GM21390 (cell line): Measurements from ENCODE around the gene TMEM26.

Experiments used
- ATAC-seq: cut with Tn5 transposase; IDR thresholded peaks from one replicate; pipeline ENCODE4 v1.9.1; 2021; ENCODE audit not compliant: unreplicated experiment

The TMEM26 gene

DNA sequence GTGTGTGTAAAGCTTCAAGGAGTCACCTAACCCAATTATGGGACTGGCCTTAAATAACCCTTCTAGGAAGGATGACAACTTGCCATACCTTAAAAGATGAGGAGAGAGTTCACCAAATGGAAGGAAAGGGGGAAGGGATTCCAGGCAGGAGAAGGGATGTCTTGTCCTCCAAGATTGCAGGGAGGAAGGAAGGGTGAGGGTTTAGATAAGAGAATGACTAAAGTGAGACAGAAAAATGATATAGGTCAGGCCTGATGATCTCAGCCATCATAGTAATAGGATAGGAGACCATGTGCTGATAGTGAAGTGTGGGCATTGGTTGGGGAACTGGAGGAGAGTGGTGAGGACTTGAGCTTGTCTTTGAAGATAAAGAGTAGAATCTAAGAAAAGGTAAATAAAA is 7.7 kb upstream of the TMEM26 start:
- ATAC-seq, result no peak

DNA sequence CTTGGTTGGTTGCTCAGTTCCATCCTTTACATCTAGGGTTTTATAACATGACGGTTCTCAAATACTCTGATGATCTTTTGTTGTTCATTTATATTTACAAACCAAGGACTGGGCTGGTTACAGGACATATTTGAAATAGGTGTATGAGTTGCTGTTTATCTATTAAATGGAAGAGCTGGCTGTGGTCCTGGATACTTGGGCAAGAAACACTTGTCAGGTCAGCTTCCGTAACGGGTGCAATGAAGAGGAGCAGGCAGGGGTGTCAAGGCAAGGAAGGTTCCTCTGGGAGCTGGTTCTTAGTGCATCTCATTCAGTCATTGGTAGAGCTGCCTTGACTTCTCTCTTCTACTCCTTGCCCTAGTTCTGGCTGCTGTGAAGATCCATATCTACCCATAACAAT is 4.8 kb upstream of the TMEM26 start:
- no peak for ATAC-seq

GRCh38 chr10:61456095-61456789 is 3.1 kb upstream of the TMEM26 start:
- ATAC-seq, result no peak

DNA sequence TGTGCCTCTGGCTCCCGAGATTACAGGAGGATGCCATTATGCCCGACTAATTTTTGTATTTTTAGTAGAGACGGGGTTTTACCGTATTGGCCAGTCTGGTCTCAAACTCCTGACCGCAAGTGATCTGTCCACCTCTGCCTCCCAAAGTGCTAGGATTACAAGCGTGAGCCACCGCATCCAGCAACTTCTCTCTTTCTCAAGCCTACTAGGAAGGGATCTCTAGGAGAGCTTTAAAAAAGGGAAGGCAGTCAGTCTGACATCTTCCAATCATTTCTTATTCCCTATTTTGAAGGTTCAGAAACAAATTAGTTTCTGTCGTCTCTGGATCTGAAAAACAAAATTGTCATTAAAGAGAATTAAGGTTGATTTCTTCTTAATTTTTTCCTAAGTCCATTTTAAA is 2.5 kb upstream of the TMEM26 start:
- no peak for ATAC-seq

GRCh38 chr10:61454541-61454940 is 1.4 kb upstream of the TMEM26 start:
- ATAC-seq, result no peak

DNA sequence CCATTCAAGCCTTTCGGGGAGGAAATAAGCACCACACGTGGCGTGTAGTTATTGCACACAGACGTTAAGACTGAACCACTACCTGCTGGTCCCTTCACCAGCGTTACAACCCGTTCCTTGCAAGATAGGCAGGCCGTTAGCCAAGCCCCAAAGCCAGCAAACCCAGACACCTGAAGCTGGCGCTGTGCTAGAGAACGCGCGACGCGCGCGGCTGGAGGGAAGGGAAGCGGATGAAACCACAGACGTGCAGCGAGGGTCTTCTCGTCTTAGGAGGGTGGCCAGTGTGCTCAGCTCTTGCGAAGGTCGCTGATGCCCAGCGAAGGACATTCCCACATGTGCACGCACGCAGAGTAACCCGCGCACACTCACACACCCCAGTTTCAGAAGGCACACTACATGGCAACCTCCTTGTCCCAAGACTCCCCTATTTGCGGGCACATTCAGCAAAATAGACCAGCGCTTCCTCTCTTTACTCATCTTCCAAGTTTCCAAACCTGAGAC is 980 bp downstream of the TMEM26 start:
- no peak for ATAC-seq

GRCh38 chr10:61451357-61451756 is 1.8 kb downstream of the TMEM26 start:
- no peak for ATAC-seq

- ATAC-seq, result no peak
Measured at GRCh38 chr10:61448841-61449600, 4.2 kb downstream of the TMEM26 start.

GRCh38 chr10:61448091-61448490 is 5.1 kb downstream of the TMEM26 start:
- ATAC-seq, result no peak

DNA sequence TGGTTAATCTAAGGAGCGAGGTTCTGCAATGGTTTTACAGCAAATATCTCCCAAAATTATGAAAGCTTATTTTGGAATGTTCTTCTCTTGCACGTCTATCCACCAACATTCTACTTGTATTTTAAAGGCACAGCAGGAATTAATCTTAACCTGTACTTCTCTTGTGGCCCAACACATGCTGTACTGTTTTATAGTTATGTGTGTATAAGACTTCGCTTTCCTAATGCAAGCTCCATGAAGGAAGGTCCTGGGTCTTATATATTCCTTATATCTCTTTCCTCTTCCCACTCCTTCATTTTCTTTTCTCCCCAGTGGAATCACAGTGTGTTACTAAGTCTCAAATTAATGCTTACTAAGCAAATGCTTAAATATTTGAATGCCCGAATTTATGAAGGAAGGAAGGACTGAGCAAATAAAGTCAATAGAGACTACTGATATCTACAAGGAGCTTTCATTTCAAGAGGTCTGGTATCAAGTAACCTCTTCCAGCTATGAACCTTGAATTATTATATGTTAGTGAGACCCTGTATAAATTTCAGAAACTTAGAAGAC is 14.0 kb downstream of the TMEM26 start:
- ATAC-seq, result no peak

DNA sequence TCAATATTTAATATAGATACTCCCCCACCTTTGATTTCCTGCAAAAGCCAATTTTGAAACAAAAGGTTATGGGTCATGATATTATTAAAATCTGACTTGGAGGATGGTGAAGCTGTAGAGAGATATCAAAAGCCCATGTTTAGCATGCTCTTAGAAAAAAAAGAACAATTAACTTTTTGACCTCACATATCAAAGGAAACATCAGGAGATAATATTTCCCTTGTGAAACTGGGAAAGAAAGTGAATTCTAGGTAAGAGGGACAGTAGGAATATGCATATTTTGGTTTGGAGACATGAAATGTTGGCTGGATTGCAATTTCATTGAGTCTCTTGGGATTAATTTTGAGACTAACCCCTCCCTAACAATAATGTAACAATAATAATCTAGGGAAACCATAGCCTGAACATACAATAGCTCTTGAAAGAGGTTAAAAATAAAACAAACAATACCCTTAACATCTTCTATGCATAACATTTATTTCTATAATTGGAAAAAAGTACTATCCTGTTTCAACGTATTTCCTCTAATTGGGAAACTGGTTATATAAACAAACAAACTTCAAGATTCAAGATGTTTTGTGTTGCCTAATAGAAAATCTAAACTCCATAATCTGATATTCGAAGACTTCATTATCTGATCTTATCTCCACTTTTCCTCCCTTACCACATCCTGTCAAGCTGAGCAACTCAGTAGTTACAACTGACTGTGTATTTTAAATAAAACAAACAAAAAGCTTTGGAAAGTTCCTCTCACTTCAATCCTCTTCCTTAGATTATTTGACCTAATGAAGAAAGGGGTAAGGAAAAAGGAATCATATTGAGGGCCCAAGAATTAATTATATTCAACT is 14.8 kb downstream of the TMEM26 start:
- no peak for ATAC-seq

- ATAC-seq, result no peak
Measured at GRCh38 chr10:61423178-61423577, 30.0 kb downstream of the TMEM26 start.

DNA sequence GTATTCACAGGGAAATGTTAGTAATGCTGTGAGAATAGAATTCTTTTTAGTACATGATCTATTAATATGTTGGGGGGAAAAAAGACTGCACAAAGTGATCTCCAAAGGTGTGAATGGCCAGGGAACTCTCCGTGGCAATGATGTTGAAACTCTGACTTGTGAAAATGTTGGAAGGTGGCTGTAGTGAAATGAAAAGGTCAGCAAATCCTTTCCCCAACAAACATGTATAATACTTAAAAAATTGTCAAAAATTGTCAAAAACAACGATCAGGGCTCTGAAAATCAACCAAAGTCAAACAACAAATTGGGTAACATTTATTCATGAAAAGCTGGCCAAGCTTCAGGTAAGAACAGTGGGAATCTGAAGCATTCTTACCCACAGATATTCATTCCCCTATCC is 35.5 kb downstream of the TMEM26 start:
- no peak for ATAC-seq

- no peak for ATAC-seq
Measured at GRCh38 chr10:61415824-61416223, 37.4 kb downstream of the TMEM26 start.

GRCh38 chr10:61411706-61412105 is 41.5 kb downstream of the TMEM26 start:
- no peak for ATAC-seq

- no peak for ATAC-seq
Measured at GRCh38 chr10:61410353-61411070, 42.7 kb downstream of the TMEM26 start.

GRCh38 chr10:61409157-61409556 is 44.0 kb downstream of the TMEM26 start:
- ATAC-seq, result no peak

- no peak for ATAC-seq
Measured at GRCh38 chr10:61408105-61408504, 45.1 kb downstream of the TMEM26 start.

DNA sequence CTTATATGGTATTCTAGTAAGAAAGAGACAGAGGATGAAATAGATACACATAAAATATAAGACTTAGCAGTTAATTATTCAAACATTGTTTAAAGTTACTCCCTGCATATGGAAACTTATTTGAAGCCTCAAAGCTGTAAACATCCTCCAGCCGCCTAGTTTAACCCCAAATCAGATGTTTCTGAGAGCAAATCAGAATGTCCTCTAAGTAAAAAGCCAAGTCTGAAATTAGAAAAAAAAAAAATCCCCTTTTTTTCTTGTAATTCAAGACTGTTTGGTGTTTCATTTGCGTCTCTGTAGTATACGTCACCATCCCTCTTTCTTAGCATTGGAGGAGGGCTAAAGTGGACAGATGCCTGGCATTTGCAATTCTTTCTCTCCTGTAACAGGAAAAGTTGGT is 46.4 kb downstream of the TMEM26 start:
- no peak for ATAC-seq

- no peak for ATAC-seq
Measured at GRCh38 chr10:61406242-61406641, 46.9 kb downstream of the TMEM26 start.

GRCh38 chr10:61404751-61405150 is 48.4 kb downstream of the TMEM26 start:
- ATAC-seq, result no peak
